LNCAP (cell line): Measurements from ENCODE around the gene TBC1D14.

Source experiments
- CTCF ChIP-seq: fragments of 450-650 bp; IDR thresholded peaks from 2 replicates; pipeline ENCODE4 v1.5.1; 2017; ENCODE audit warnings: mild to moderate bottlenecking

The TBC1D14 gene

GRCh38 chr4:7016512-7016911 is 106.9 kb downstream of the TBC1D14 start:
- TF ChIP-seq CTCF: no peak

GRCh38 chr4:7017446-7018048 is 107.9 kb downstream of the TBC1D14 start:
- no peak for TF ChIP-seq CTCF

GRCh38 chr4:7018281-7018680 is 108.7 kb downstream of the TBC1D14 start:
- no peak for TF ChIP-seq CTCF

- TF ChIP-seq CTCF: no peak
These were observed 109.7 kb downstream of the TBC1D14 start for GRCh38 chr4:7019367-7019766.

GRCh38 chr4:7020290-7020689 is 110.7 kb downstream of the TBC1D14 start:
- TF ChIP-seq CTCF: no peak

GRCh38 chr4:7020856-7021255 is 111.2 kb downstream of the TBC1D14 start:
- TF ChIP-seq CTCF: no peak

GRCh38 chr4:7021355-7021754 is 111.7 kb downstream of the TBC1D14 start:
- no peak for TF ChIP-seq CTCF
